NB4 (cell line): Measurements from ENCODE around the gene APCDD1L.
"Not testable (repeated sequence)": the region's sequence is repeated elsewhere in the genome, so short reads cannot be mapped to it uniquely, and the experiment has no call there.

Experiments used
- DNase-seq: peaks from one replicate; pipeline ENCODE4 v3.0.0; 2010; ENCODE audit warnings: low read depth
- H3K4me3 ChIP-seq: one replicate; pipeline ENCODE4 v1.5.1; 2011; ENCODE audit warnings: mild to moderate bottlenecking, low read depth, low read length, moderate library complexity
- MAX ChIP-seq: IDR thresholded peaks from 2 replicates; pipeline ENCODE4 v1.6.1; 2011; ENCODE audit warnings: low read depth, low read length
- MYC ChIP-seq: IDR thresholded peaks from 2 replicates; pipeline ENCODE4 v1.6.1; 2011; ENCODE audit warnings: low read depth, low read length
- POLR2A ChIP-seq: IDR thresholded peaks from 2 replicates; pipeline ENCODE4 v1.6.1; 2011; ENCODE audit warnings: mild to moderate bottlenecking; ENCODE audit not compliant: insufficient read length; ENCODE audit errors: extremely low read depth
- TF ChIP-seq, protein P1 (sequence below): IDR thresholded peaks from one replicate; pipeline ENCODE4 v1.5.1; 2012; ENCODE audit warnings: low read depth, low read length

APCDD1L gene

GRCh38 chr20:58545565-58546415, 30.6 kb upstream of the APCDD1L start:
- H3K4me3 ChIP-seq, result no peak overlapping the region
- DNase-seq, result no peak
- TF ChIP-seq MAX (no peak), POLR2A (no peak), MYC (no peak)
- TF ChIP-seq, protein P1, sequence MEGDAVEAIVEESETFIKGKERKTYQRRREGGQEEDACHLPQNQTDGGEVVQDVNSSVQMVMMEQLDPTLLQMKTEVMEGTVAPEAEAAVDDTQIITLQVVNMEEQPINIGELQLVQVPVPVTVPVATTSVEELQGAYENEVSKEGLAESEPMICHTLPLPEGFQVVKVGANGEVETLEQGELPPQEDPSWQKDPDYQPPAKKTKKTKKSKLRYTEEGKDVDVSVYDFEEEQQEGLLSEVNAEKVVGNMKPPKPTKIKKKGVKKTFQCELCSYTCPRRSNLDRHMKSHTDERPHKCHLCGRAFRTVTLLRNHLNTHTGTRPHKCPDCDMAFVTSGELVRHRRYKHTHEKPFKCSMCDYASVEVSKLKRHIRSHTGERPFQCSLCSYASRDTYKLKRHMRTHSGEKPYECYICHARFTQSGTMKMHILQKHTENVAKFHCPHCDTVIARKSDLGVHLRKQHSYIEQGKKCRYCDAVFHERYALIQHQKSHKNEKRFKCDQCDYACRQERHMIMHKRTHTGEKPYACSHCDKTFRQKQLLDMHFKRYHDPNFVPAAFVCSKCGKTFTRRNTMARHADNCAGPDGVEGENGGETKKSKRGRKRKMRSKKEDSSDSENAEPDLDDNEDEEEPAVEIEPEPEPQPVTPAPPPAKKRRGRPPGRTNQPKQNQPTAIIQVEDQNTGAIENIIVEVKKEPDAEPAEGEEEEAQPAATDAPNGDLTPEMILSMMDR, result no peak

DNA sequence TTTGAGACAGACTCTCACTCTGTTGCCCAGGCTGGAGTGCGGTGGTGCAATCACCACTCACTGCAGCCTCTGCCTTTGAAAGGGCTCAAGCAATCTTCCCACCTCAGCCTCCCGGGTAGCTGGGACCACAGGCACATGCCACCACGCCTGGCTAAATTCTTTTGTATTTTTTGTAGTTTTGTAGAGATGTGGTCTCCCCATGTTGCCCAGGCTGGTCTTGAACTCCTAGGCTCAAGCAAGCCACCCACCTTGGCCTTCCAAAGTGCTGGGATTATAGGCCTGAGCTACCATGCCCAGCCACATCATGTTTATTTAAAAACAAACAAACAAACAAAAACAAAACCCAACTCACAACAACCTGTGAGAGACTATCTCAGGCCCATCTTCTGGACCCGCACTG, 29.7 kb upstream of the APCDD1L start:
- DNase-seq, result no peak
- no peak overlapping the region for H3K4me3 ChIP-seq
- TF ChIP-seq POLR2A (no peak), MYC (no peak), MAX (no peak)
- TF ChIP-seq, protein P1, result no peak

GRCh38 chr20:58544286-58544685, 29.1 kb upstream of the APCDD1L start:
- no peak for DNase-seq
- no peak for TF ChIP-seq MYC
- TF ChIP-seq POLR2A, result no peak
- no peak for TF ChIP-seq MAX
- TF ChIP-seq, protein P1, result no peak
- H3K4me3 ChIP-seq, result no peak overlapping the region

- no peak overlapping the region for H3K4me3 ChIP-seq
- no peak for TF ChIP-seq MAX
- TF ChIP-seq MYC, result no peak
- TF ChIP-seq, protein P1, result no peak
- no peak for TF ChIP-seq POLR2A
- DNase-seq, result no peak
These were observed 28.1 kb upstream of the APCDD1L start for GRCh38 chr20:58543274-58543673.

GRCh38 chr20:58542411-58543095, 27.4 kb upstream of the APCDD1L start:
- DNase-seq, result peak; percentile 82
- TF ChIP-seq MYC (no peak), POLR2A (no peak), MAX (no peak)
- TF ChIP-seq, protein P1, result no peak
- no peak overlapping the region for H3K4me3 ChIP-seq

DNA sequence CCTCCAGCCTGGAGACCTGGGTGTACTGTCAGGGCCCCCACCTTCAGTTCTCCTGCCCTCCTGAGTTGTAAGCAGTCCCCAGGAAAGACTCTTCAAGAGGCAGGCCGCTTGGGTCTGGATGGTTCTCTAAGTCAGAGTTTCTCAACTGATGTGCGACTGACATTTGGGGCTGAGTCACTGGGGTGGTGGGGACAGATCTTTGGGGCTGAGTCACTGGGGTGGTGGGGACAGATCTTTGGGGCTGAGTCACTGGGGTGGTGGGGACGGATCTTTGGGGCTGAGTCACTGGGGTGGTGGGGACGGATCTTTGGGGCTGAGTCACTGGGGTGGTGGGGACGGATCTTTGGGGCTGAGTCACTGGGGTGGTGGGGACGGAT, 26.8 kb upstream of the APCDD1L start:
- not testable (repeated sequence) for H3K4me3 ChIP-seq
- DNase-seq, result peak; percentile 82
